GM15510 (cell line): ENCODE measurements around the gene ITIH2.

ENCODE experiments used
- POLR2A ChIP-seq: IDR thresholded peaks from 3 replicates; pipeline ENCODE4 v1.6.1; 2011; ENCODE audit warnings: borderline replicate concordance; ENCODE audit not compliant: insufficient read length; ENCODE audit errors: extremely low read depth

Gene ITIH2, protein sequence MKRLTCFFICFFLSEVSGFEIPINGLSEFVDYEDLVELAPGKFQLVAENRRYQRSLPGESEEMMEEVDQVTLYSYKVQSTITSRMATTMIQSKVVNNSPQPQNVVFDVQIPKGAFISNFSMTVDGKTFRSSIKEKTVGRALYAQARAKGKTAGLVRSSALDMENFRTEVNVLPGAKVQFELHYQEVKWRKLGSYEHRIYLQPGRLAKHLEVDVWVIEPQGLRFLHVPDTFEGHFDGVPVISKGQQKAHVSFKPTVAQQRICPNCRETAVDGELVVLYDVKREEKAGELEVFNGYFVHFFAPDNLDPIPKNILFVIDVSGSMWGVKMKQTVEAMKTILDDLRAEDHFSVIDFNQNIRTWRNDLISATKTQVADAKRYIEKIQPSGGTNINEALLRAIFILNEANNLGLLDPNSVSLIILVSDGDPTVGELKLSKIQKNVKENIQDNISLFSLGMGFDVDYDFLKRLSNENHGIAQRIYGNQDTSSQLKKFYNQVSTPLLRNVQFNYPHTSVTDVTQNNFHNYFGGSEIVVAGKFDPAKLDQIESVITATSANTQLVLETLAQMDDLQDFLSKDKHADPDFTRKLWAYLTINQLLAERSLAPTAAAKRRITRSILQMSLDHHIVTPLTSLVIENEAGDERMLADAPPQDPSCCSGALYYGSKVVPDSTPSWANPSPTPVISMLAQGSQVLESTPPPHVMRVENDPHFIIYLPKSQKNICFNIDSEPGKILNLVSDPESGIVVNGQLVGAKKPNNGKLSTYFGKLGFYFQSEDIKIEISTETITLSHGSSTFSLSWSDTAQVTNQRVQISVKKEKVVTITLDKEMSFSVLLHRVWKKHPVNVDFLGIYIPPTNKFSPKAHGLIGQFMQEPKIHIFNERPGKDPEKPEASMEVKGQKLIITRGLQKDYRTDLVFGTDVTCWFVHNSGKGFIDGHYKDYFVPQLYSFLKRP

DNA sequence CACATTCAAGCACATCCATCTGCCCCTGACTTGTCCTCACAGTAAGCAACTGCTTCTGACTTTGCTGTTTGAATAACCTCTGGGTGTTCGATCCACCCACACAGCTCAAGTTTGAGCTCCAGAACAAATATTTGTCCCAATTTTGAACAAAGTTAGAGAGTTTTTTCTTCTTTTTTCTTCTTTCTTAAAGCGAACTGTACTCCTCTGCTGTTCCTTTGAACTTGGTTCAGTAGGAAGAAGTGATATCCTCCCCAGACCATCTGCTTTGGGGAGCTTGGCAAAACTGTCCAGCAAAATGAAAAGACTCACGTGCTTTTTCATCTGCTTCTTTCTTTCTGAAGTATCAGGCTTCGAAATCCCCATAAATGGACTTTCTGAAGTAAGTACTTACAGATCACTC is at the start of gene ITIH2:
TSS of gene ITIH2 (plus strand) at position 177 of the 400 bp plus-strand sequence. CDS start at position 296, 119 bp downstream.
- no peak for TF ChIP-seq POLR2A

DNA sequence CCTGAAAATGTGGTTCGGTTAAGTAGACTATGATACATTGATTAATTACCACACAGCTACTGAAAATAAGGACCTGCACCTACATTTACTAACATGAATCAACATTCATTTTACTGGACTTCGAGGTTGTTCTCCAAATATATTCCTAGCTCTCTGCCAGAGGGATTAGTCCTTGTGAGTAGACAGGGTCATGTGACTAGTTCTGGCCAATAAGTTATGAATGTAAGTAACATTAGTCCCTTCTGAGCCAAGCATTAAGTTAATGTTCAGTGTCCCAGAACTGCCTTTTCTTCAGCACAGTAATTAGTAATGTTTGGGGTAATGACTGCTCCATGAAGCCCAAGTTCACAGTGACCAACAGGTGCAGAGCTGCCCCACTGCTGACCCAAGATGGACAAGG is 45.6 kb upstream of the ITIH2 start:
- no peak for TF ChIP-seq POLR2A

DNA sequence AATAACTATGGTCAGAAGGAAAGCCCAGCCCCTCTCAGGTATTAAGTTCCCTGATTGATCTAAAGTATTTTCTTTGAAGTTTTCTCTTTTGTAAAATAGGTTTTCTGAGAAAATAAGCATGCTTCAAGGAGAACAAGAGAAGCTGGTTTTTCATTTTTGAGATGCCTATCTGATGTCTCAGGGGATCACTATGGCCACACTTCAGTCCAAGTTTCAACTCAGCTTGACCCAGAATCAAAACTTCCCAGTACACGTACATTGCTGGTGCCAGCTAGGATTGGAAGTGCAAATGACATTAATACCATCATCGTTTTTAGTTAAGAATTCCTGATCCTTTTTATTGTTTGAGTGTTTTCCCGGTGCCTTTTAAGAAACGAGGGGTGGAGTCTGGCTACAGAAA is 43.6 kb upstream of the ITIH2 start:
- no peak for TF ChIP-seq POLR2A

DNA sequence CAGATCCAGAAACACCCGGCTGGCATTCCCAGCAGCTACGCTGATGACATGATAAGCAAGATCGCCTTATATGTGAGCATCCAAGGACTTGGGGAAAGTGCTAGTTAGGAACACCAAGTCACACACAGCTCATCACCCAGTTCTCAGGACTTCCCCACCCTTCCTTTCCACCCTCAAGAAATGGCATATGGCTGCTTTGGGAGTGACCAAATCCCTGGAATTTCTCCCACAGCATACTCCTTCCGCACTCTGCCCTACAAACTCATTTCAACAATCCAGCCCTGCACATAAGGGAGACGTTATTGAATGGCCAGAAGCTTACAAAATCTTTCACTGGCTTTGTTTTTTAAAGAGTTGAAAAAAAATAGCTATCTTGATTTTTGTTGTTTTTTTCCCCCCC is 40.6 kb upstream of the ITIH2 start:
- TF ChIP-seq POLR2A = no peak

DNA sequence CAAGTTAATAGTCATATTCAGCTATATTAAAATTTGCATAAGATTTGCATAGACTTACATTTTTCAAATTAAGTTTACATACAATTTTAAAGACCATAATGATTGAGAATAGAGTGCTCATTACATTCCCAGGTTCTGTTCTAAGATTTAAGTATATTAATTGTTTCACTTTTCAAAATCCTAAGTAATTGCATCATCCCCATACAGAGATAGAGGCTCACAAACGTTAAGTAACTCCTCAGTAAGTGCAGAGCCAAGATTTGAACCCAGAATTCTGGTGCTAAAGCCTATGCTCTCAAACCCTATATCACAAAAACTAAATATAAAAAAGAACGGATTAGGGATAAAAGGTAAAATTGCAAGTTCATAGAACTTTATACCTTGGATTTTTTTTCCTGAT is 38.4 kb upstream of the ITIH2 start:
- TF ChIP-seq POLR2A = no peak

DNA sequence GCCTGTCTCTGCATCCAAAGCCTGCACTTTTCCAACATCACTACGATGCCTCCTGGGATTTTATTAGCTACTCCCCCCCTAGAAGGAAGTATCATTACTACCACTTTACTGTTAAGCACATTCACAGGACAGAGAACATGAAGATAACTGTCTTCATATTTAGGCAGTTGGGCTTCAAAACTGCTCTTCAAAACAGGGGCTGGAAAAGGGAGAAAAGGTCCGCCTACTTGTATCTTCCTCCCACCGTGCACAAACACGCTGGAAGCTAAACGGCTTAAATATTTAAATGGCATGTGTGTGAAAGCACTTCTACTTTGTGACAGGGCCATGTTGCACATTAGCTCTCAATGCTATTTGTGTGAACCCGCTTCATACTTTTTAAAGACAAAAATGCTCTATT is 37.3 kb upstream of the ITIH2 start:
- no peak for TF ChIP-seq POLR2A

DNA sequence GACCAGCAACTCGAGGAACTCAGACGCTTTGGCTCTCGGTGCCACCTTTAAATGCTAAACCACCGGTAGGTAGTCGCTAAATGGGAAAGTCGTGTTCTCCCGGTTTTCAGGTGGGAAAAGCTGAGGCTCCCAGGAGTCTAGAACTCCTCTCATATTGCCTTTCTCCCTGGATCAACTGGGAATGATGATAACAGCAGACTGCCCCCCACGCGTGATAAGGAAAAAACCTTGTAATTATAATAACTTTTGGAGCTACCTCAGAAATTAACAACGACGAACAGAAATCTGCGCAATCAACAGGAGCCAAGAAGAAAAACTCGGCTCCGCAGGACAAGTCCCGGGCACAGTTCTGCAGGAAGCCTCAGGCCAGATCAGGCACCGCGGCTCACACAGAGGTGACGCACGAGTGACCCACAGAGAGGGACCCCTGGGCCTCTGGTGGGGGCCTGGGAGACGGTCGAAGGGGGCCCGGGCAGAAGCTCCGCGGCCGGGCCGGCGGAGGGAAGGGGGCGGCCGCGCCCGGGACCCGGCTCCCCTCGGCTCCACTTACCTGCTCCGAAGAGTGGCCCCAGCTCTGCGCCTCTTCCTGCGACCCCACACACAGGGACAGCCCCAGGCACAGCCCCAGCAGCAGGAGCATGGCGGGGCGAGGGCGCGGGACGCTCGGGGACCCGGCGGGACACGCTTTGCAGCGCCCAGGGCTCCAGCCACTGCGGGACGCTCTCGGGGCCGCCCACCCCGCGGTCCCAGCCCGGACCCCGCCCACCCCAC is 36.7 kb upstream of the ITIH2 start, which contains the start of gene ITIH5:
TSS of gene ITIH5 (minus strand) at position 714 of the 771 bp plus-strand sequence. CDS start at position 640, 74 bp downstream.
- no peak for TF ChIP-seq POLR2A

DNA sequence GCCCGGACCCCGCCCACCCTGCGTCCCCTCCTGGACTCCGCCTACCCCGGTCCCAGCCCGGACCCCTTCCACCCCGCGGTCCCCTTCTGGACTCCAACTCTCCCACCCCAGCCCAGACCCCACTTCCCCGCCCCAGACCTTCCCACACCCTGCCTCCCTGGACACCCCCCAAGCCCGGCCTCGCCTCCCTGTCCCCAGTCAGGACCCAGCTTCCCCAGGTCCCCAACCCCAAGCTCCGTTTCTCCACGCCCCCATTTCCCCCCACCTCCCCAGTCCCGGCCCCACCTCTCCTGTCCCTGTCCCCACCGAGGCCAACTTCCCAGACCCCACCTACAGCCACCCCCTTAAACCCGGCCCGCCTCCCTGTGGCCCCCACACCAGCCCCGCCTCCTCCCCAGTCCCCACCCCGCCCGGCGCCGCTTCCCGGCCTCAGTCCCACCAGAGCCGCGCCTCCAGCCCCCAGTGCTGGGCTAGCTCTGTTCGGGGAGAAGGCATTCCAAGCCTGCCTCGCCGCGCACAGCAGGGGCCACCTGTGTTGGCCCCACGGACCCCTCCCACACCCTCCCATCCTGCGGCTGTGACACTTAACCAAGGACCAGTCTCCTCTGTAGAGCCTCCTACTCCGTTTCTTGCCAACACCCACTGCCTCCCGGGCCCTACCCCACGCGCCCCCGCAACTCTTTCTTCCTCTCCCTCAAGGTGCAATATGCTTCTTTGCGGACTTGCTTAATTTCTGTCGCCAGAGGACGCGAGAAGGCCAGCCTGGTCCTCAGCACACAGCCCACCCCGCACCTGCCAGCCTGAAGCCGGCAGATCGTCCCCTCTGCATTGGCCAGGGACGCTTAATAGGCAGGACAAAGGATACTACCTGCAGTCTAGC is 35.6 kb upstream of the ITIH2 start:
- no peak for TF ChIP-seq POLR2A

DNA sequence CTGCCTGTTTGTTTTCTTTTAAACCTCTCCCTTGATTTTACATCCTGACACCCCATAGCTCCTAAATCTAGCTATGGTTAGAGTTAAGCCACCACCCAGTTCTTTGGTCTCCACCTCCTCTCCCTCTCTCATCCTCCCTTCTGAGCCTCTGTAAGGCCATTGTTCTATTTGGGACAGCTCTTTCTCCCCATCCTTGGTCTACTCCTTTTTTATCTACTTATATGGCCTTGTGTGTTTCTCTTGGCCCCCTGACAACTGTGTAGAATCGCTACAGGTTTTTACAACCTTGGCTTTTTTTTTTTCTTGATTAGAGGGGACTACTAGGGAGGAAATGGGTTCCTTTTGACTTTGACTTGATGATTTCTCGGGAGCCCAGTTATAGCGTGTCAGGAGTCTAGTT is 33.0 kb upstream of the ITIH2 start:
- no peak for TF ChIP-seq POLR2A

DNA sequence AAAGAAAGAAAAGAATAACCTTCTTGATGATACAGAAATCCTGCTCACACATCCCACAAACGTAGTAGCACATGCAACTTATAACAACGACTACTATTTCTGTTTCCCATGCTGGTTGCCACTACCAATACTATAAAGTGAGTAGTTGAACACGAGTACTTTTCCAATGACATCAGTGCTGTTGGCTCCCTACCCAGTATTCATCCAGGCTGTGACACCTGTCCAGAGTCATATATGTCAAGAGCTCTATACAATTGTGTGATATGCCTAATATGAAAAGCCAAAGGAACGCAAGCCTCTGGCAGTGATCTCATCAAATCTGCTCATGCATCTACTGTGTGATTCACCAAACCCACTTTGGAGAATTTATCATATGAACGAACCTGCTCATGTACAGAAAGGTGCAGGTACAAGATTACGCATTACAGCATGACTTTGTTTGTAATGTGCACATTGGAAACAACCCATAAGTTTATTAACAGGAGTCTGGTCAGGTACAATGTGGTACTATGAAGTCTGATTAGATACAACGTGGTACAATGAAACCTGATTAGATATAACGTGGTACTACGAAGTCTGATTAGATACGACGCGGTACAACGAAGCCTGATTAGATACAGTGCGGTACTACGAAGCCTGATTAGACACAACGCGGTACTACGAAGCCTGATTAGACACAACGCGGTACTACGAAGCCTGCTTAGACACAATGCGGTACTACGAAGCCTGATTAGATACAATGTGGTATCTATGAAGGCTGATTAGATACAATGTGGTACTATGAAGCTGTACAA is 30.6 kb upstream of the ITIH2 start:
- no peak for TF ChIP-seq POLR2A

DNA sequence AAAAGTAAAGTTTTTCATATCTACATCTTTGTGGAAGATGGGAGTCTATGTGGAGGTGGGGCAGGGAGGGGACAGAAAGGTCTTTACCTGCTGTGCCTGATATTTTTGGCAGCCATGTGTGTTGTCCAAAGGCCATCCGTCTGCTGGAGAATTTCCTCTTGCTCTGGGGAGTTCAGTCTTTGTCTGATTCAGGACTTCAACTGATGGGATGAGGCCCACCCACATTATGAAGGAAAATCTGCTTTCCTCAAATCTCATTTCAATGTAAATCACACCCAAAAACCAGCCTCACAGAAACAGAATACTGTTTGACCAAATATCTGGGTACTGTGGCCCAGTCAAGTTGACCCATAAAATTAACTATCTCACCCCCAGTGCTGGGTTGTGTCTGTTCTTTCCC is 23.9 kb upstream of the ITIH2 start:
- TF ChIP-seq POLR2A = no peak

DNA sequence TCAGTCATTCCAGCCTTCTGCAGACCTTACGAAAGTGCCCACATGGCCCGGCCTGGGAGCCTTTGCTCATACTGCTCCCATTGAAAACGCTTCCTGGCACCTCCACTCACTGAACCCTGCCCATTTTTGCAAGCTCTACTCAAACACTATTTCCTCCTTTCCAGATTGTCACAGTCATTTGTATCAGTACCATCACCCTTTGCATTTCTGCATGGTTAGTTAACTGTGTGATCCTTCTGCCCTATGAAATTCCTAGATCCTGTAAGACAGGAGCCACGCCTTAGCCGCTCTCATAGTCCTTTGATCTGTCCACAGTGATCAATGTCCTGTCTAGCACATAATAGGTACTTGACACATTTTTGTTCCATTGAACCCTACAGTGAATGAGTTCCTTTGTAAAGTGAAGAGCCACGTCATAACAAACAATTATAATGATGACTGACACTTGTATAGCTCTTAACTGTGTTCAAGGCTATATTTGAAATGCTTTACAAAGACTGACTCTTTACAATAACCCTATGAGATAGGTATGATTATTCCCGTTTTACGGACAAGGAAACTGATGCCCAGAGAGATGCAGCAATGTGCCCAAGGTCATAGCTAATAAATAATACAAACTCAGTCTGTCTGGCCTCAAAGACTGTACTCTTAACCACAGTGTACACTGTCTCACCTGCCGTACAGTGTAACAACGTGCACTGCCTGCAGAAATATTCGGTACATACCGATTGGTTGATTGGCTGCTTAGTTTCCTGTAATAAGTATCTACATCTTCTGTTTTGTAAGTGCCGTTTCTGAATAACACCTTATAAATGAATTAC is 16.6 kb upstream of the ITIH2 start:
- TF ChIP-seq POLR2A = no peak

DNA sequence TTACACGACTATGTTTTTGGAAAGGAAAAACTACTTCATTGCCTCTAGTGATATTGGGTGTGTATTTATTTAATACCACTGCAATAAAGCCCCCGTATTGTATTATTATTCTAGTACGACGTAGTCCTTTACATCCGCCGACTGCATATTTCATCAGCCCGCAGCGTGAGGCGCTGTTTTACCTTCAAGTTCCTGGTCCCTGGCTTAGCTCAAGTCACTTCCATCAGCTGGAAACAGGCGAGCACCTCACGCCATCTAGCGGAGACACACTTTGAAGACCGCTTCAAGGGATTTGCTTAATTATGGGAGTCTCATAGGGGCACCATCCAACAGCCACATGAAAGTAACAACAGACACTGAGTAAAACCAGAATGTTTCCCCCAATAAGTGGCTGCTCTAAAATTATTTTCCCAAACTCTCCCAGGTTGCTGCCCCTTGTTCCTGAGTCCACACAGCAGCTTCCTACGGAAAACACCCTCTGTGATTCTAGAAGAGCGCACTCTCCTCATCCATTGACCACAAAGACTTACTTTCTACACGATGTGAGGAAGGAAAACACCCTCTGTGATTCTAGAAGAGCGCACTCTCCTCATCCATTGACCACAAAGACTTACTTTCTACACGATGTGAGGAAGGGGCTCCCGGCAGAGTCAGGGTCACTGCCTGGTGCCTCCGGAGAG is 15.7 kb upstream of the ITIH2 start:
- no peak for TF ChIP-seq POLR2A
